HG03097 (cell line): ENCODE data around the gene EEF2.

ENCODE experiments used
- ATAC-seq: cut with Tn5 transposase; IDR thresholded peaks from one replicate; pipeline ENCODE4 v1.9.1; 2021; ENCODE audit not compliant: unreplicated experiment, low FRiP score

Gene EEF2

GRCh38 chr19:3986260-3987041 is 1.2 kb upstream of the EEF2 start:
- no peak for ATAC-seq

DNA sequence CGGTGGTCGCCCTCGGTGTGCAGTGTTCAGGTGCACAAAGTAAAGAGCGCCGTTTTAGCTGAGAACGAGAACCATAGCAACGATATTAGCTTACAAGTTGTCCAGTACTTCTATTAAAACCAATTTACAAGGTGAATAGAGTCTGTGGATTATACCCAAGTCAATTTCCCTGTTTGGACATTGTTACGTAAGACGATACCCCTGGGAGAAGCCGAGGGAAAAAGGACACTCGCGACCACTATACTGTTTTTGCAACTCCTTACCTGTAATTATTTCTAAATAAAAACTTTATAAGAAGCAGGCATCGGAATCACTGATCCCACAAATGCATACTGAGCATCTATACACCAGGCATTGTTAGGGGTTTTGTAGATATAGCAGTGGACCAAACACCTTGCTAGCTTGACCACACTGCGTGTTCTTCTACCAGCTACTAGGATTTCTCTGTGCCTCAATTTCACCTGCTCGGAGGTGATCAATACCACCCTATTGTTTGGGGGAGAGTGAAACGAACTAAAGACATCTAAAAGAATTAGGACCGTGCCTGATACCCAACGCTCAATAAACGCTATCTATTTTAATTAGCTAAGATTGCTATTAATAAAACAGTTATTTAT is 488 bp upstream of the EEF2 start:
- no peak for ATAC-seq

GRCh38 chr19:3984584-3984907 is 717 bp downstream of the EEF2 start:
- ATAC-seq, result no peak

DNA sequence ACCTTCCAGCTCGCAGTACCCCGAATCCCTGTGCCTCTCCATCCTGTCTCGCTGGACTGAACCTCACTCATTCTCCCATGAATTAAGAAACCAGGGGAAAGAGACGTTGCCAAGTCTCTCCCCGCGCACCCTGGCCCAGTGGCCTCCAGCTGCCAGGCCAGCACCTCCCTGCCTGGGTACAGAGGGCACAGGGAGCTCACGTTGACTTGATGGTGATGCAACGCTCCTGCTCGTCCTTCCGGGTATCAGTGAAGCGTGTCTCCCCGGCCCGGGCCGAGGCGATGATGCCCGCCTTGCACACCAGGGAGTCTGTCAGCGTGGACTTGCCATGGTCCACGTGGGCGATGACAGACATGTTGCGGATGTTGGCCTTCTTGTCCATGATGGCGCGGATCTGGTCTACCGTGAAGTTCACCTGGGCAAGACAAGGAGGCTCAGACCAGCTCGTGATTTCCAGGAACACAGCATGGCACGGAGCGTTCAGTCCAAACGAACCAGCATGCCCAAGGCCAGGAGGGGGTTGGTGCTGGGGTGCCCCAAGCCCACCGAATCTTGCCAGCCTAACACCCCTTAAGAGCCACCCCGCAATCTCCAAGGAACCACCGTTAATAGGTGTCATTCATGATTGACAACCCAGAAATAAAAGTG is 1.2 kb downstream of the EEF2 start:
- ATAC-seq, result no peak

GRCh38 chr19:3983542-3983914 is 1.7 kb downstream of the EEF2 start:
- no peak for ATAC-seq

DNA sequence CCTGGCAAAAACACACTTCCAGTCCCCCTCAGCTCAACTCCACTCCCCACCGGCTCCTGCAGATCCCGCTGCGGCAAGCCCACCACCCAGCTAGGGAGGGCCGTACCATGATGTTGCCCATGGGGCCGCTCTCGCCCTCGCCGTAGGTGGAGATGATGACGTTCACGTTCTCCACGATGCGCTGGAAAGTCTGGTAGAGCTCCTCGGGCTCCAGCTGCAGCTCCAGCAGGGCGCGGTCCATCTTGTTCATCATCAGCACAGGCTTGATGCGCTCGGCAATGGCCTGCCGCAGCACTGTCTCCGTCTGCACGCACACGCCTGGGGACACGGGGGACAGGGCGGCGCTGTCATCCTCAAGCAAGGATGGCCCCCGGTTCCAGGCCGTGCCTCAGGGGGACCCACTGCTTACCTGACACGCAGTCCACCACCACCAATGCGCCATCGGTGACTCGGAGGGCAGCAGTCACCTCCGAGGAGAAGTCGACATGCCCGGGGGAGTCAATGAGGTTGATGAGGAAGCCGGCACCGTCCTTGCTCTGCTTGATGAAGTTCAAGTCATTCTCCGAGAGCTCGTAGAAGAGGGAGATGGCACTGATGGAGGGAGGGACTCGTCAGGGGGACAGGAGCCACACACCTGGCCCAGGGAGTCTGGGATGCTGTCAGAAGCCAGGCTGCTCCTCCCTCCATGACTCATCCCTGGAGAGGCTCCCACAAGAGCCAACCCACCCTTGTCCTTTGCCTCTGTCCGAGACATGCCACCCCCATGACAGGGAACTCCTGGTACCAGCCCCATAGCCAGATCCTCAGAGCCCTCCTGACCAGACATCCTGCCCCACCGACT is 2.3 kb downstream of the EEF2 start:
- no peak for ATAC-seq

DNA sequence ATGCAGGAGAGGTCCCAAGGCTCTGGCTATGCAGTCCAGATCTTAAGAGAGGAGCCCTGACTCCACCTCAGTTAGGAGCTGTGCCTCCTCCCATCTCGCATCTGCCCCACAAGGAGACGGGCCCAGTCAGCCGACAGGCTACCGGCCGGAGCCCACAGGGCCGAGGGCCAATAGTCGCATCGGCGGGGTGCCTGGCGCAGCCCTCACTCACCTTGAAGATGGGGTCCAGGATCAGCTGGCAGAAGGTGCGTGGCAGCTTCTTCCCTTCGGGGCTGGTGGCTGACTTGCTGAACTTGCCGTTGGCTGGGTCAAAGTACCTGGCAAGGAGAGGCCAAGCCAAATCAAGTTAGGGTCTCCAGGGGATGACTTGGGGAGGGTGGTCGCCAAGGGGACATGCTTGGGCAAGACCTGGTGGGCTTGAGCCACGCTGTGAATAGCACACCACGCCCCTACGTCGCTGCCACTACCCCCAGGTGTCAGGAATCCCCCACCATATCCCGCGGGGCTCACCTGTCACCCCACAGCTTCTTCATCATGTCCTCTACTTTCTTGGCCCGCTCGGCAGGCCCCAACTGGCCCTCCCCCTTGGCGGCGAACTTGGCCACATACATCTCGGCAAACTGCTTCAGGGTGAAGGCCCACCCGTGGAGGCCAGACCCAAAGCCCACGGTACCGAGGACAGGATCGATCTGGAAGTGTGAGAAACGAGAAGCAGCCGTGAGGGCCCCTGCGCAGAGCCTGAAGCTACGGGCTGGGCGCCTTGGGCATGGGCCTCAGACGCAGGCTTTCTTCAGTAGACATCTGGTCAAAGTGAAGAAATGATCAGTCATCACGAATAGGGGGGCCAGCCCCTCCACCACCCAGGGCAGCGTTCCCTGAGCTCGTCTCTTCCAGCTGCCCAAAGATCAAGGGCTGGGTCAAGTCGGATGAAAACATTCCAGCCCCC is 3.3 kb downstream of the EEF2 start:
- ATAC-seq, result no peak

DNA sequence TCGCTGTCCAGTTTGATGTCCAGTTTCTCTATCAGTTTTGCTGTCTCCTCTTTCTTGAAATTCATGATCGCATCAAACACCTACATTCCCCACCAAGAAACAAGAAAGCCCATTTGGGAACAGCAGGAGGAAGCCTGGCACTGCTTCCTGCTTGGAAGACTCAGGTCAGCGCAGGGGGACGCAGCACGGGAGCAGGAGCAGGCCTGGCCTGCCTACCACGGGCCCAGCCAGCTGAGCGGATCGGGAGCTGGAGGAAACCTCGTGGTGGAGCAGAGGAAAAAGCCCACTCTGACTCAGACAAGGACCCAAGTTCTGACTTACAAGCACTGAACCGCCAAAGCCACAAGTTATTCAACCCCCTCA is 3.9 kb downstream of the EEF2 start:
- no peak for ATAC-seq

GRCh38 chr19:3980353-3981251 is 4.7 kb downstream of the EEF2 start:
- no peak for ATAC-seq

DNA sequence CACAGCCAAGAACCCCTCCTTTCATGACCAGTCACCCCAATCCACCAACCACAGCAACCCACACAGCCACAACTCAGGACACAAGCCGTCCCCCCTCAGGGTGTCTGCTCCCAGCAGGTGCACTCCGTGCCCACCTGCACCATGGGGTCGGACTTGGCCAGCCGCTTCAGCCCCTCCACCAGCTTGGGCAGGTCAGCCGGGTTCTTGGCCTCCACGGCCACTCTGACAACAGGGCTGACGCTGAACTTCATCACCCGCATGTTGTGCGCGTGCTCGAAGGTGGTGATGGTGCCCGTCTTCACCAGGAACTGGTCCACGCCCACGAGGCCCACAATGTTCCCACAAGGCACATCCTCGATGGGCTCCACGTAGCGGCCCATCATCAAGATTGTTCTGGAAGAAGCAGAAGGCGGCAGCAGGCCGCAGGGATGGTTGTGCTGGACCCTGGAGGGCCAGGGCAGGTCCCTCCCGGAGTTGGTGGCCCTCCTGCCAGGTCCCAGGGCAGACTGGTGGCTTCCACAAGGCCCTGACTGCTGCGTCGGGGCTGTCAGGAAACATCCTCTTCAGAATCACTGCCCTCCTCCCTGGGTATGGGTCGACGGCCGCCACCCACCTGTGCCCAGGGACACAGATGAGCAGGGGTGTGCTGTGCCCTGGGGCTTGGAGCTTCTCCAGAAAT is 5.5 kb downstream of the EEF2 start:
- ATAC-seq, result no peak

DNA sequence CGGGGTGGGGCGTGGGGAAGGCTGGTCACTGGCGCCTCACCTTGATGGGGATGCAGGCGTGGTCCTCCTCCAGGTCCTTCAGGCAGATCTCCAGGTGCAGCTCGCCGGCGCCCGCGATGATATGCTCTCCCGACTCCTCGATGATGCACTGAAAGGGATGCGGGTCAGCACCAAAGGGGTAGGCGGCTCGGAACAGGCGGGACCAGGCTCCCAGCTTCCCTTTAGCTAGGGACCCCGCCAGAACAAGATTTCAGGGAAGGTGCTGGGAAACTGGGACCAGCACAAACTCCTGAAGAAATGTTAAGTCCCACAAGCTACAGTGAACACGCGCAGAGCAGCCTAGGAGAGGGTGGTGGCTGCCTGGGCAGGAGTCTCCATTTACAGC is 6.0 kb downstream of the EEF2 start:
- no peak for ATAC-seq

- no peak for ATAC-seq
These were observed 7.1 kb downstream of the EEF2 start for GRCh38 chr19:3978145-3978544.

- ATAC-seq, result no peak
These were observed 7.8 kb downstream of the EEF2 start for GRCh38 chr19:3977242-3978143.

DNA sequence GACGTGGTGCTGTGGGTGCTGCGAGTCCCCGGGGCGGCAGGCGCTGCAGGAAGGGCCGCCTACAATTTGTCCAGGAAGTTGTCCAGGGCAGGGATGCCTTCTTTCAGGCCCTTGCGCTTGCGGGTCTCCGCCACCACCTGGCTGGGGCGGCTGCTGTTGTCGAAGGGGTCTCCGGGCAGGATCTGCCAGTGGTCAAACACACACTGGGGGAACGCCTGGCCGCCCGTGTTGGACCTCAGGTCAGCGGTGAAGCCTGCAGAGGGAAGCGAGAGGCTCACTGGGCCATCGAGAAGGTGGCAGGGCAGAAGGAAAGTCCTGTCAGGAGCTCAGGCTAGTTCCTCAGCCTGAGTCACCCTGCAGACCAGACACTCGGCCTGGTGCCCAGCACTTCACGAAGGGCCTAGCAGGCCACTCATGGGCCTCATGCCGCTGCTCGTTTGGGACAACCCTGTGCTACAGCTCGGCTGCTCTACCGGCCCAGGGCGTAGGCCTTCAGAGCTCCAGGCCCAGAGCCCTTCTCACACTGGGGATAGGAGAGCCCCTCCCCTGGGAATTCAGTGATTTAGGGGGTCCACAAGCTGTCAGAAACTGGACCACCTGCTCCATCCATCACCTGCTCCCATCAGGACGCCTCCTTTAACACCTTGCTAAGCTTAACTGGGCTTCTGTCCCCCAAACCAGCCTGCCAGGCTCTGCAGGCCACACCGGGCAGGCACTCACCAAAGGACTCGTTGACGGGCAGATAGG is 8.6 kb downstream of the EEF2 start:
- ATAC-seq, result no peak

DNA sequence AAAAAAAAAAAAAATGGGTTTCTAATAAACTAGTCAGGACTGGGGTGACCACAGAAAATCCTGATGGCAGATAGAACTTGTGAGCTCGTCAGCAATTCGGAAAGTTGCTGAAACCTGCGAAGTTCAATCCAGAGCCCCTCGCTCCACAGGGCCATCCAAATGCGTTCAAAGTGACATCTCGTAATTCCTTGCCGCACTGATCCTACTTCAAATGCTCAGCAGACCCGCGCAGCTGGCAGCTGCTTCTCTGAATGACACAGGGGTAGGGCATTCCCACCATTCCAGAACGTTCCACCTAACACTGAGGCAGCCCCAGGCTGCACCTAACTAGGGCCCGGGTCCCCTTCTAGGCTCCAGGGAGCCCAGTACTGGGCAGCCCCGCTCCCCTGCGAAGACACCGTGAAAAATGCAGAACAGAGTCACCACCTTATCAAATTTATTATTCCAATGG is 9.6 kb downstream of the EEF2 start:
- ATAC-seq, result no peak

GRCh38 chr19:3975144-3975543 is 10.1 kb downstream of the EEF2 start:
- ATAC-seq, result no peak
